T-cell (primary cell): ENCODE measurements around the gene QSER1. TPM values are rescaled to one million over a fixed set of nuclear protein-coding genes. Genes with fewer than 3 reads are reported as not detected.
A peak's percentile ranks its signal among the peaks of the same experiment; 100 is the strongest.

ENCODE experiments used
- ATAC-seq, 4 experiments: fragments of 200-7000 bp in 3 of 4; fragments of 150-1000 bp in 1 of 4; cut with Tn5 transposase; replicated peaks in 1 of 4; 1 replicate in 3 of 4; 2 replicates in 1 of 4; pipeline ENCODE4 v1.10.0; 2021; ENCODE audit warnings: moderate library complexity in 3 of 4, mild to moderate bottlenecking in 2 of 4, moderate number of reproducible peaks in 1 of 4
- CTCF ChIA-PET, 2 donors: fragments of 300-600 bp; sonication (Branson Sonifier 250); formaldehyde crosslinking; loops; one replicate each; lab custom pipeline; 2022; ENCODE audit warnings: antibody characterized with exemption in 2 of 2; lab: Charles Lee
- POLR2A ChIA-PET, 2 donors: fragments of 300-600 bp; sonication (Branson Sonifier 250); formaldehyde crosslinking; loops; one replicate each; lab custom pipeline; 2022; ENCODE audit warnings: antibody characterized with exemption in 2 of 2; lab: Charles Lee
- DNase-seq, 35 experiments: peaks; one replicate each; pipeline versions ENCODE4 v3.0.0 to v3.0.0-alpha.2; 2013 to 2023
- H3K27ac ChIP-seq: one replicate; pipeline ENCODE4 v1.5.1; 2013; ENCODE audit warnings: low read length
- H3K27me3 ChIP-seq, 2 experiments: replicated peaks in 1 of 2; 1 replicate in 1 of 2; 2 replicates in 1 of 2; pipeline versions ENCODE4 v1.6.1 to v1.7.0; 2013; ENCODE audit warnings: low read length in 1 of 2, mixed read lengths in 1 of 2; ENCODE audit not compliant: control insufficient read depth in 2 of 2, insufficient read depth in 2 of 2; ENCODE audit errors: extremely low read depth in 1 of 2
- H3K36me3 ChIP-seq, 2 donors: 1 replicate in 1 of 2; 2 replicates in 1 of 2; pipeline versions ENCODE4 v1.6.1 to v1.7.0; 2013; ENCODE audit warnings: low read length in 1 of 2; ENCODE audit not compliant: control insufficient read depth in 2 of 2, insufficient read depth in 1 of 2; ENCODE audit errors: extremely low read depth in 1 of 2
- H3K4me1 ChIP-seq, 2 experiments: 1 replicate in 1 of 2; 2 replicates in 1 of 2; pipeline versions ENCODE4 v1.6.1 to v1.7.0; 2013; ENCODE audit warnings: low read length in 2 of 2, mixed read lengths in 1 of 2; ENCODE audit not compliant: insufficient read depth in 2 of 2, control insufficient read depth in 1 of 2; ENCODE audit errors: extremely low read depth in 1 of 2
- H3K4me3 ChIP-seq, 2 donors: 1 replicate in 1 of 2; 2 replicates in 1 of 2; pipeline versions ENCODE4 v1.5.1 to v1.7.0; 2013; ENCODE audit warnings: mild to moderate bottlenecking in 2 of 2, low read length in 1 of 2, moderate library complexity in 1 of 2; ENCODE audit not compliant: control insufficient read depth in 1 of 2; ENCODE audit errors: extremely low read depth in 1 of 2
- H3K9me3 ChIP-seq: 2 replicates; pipeline ENCODE4 v1.7.0; 2013
- H3K27ac Mint-ChIP-seq, 2 donors: one replicate each; pipeline ENCODE4 v1.8.0; 2020 to 2021; ENCODE audit warnings: mild to moderate bottlenecking in 2 of 2, mixed read lengths in 2 of 2
- H3K27me3 Mint-ChIP-seq, 2 donors: one replicate each; pipeline ENCODE4 v1.8.0; 2021 to 2022; ENCODE audit warnings: mixed read lengths in 2 of 2
- H3K36me3 Mint-ChIP-seq: one replicate; pipeline ENCODE4 v1.8.0; 2021; ENCODE audit warnings: mixed read lengths
- H3K4me1 Mint-ChIP-seq, 3 donors: one replicate each; pipeline ENCODE4 v1.8.0; 2020 to 2022; ENCODE audit warnings: mixed read lengths in 3 of 3, mild to moderate bottlenecking in 1 of 3
- H3K4me3 Mint-ChIP-seq, 3 donors: one replicate each; pipeline ENCODE4 v1.8.0; 2020 to 2022; ENCODE audit warnings: mild to moderate bottlenecking in 3 of 3, mixed read lengths in 3 of 3, moderate library complexity in 3 of 3
- H3K9me3 Mint-ChIP-seq, 3 donors: one replicate each; pipeline ENCODE4 v1.8.0; 2020 to 2022; ENCODE audit warnings: mixed read lengths in 3 of 3
- WGBS: methylation state at CpG from one replicate; pipeline ENCODE4 v1.1.5; 2013; ENCODE audit warnings: missing lambda C conversion rate; ENCODE audit not compliant: insufficient coverage; 5-methylcytosine and 5-hydroxymethylcytosine counted together
- total RNA-seq, 35 experiments: library from RNA in 6 of 35; stranded (reverse) in 6 of 35; fragments of 120-200 nt in 1 of 35; gene quantifications; one replicate each; pipeline versions ENCODE4 v1.2.1 to v1.2.4 and lab custom pipeline; 2013 to 2026

The QSER1 gene
- total RNA-seq, 5 donors from 2014 or later (not counting 1 experiment from before 2014, with no cell fraction given), result 11.9 to 14.1 (median 13.5) TPM

GRCh38 chr11:33000181-33000580 lies 107.6 kb downstream of the QSER1 start:
- Histone ChIP-seq H3K27me3 (peaks cover 0 to 4% of the 10 kb centered on the region in 2 experiments), H3K9me3 (no peaks in the 10 kb centered on the region), H3K4me1 (peaks cover 2 to 9% of the 10 kb centered on the region in 2 experiments), H3K27ac (no peak overlapping the region), H3K36me3 (no peaks in the 10 kb centered on the region), H3K4me3 (no peak overlapping the region)
- ChIA-PET CTCF (no interaction called here), POLR2A (interaction anchor here in 1 of 2 donors (0.6 kb wide), 1 partner anchor 74 kb away, joined by 3 read pairs; no protein-coding TSS in a partner anchor)
- Mint-ChIP-seq H3K9me3 (peaks cover 0 to 10% (median 6%) of the 10 kb centered on the region in 3 donors), H3K4me3 (no peak overlapping the region), H3K36me3 (no peaks in the 10 kb centered on the region), H3K4me1 (peaks cover 11 to 14% (median 12%) of the 10 kb centered on the region in 3 donors), H3K27ac (no peak overlapping the region), H3K27me3 (peaks cover 0 to 11% of the 10 kb centered on the region in 2 donors)
- DNase-seq (no peak), ATAC-seq (no peak)

DNA sequence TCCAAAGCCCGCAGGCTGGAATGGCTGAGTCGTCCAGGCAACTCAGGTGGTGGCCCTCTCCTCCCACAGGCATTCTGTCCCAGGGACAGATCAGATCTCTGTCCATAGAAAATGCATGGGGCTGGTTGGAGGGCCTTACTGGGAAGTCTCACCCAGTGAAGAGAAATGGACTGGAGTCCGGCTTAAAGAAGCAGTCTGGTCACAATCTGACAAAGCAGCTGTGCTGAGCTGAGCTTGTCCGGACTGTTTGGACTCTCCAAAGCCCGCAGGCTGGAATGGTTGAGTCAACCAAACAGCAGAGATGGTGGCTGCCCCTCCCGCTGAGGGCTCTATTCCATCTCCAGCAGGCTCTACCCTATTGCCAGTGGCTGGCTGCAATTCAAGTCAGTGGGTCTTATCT lies 108.7 kb downstream of the QSER1 start:
- Histone ChIP-seq H3K9me3 (no peaks in the 10 kb centered on the region), H3K27me3 (peaks cover 0 to 4% of the 10 kb centered on the region in 2 experiments), H3K27ac (no peak overlapping the region), H3K4me3 (no peak overlapping the region), H3K4me1 (peaks cover 11 to 19% of the 10 kb centered on the region in 2 experiments), H3K36me3 (no peaks in the 10 kb centered on the region)
- peaks cover 0 to 11% of the 10 kb centered on the region in 2 donors for H3K27me3 Mint-ChIP-seq
- ChIA-PET POLR2A (no interaction called here), CTCF (no interaction called here)
- peaks cover 22 to 25% (median 23%) of the 10 kb centered on the region in 3 donors for H3K4me1 Mint-ChIP-seq
- DNase-seq (no peak), ATAC-seq (no peak)
- peaks cover 0 to 10% (median 6%) of the 10 kb centered on the region in 3 donors for H3K9me3 Mint-ChIP-seq
- H3K27ac Mint-ChIP-seq, result no peak overlapping the region
- no peak overlapping the region for H3K4me3 Mint-ChIP-seq
- no peaks in the 10 kb centered on the region for H3K36me3 Mint-ChIP-seq
- WGBS, result 79% methylated on average over 5 of the region's 6 CpGs

DNA sequence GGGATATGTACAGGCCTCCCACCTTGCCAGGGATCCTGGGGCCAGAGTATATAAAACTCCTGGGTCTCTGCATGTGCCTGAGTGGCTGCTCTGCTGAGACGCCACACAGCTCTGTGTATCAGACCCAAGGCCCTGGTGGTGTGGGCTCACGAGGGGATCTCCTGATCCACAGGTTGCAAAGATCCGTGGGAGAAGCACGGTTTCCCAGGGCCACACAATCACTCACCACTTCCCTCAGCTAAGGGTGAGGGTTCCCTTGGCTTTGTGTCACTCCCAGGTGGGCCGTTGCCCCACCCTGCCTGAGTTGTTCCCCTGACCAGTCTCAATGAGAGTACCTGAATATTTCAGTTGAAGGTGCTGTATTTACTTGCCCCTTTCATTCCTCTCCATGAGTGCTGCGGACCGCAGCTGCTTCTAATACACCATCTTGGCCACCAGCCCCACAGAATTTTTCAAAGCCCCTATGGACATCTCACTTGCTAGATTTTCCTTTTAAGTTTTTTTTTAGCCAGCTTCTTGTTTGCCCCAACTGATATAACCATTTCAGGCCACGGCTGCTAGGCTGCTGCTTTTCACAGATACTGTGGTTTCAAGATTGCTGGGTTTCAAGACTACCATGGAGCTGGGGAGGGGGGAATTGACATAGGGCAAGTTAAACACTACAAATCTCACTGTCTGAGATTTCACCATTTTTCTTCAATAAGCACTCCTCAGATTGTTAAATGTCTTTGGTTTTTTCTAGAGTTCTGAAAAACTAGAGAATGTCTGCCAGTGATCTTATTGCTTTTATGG lies 109.3 kb downstream of the QSER1 start:
- no peaks in the 10 kb centered on the region for H3K9me3 ChIP-seq
- WGBS, result 100% methylated on average over 2 of the region's 8 CpGs
- peaks cover 16 to 19% of the 10 kb centered on the region in 2 experiments for H3K4me1 ChIP-seq
- Mint-ChIP-seq H3K27me3 (peaks cover 0 to 11% of the 10 kb centered on the region in 2 donors), H3K4me3 (no peak overlapping the region), H3K4me1 (peaks cover 27 to 32% (median 28%) of the 10 kb centered on the region in 3 donors), H3K9me3 (peaks cover 4 to 10% (median 6%) of the 10 kb centered on the region in 3 donors), H3K27ac (no peak overlapping the region), H3K36me3 (no peaks in the 10 kb centered on the region)
- ChIA-PET POLR2A (no interaction called here), CTCF (no interaction called here)
- peaks cover 0 to 4% of the 10 kb centered on the region in 2 experiments for H3K27me3 ChIP-seq
- H3K36me3 ChIP-seq, result no peaks in the 10 kb centered on the region
- H3K27ac ChIP-seq, result no peak overlapping the region
- H3K4me3 ChIP-seq, result no peak overlapping the region
- ATAC-seq (no peak), DNase-seq (no peak)

- Histone ChIP-seq H3K4me1 (peaks cover 16 to 19% of the 10 kb centered on the region in 2 experiments), H3K27me3 (peaks cover 0 to 14% of the 10 kb centered on the region in 2 experiments), H3K4me3 (no peak overlapping the region), H3K36me3 (no peaks in the 10 kb centered on the region), H3K27ac (no peak overlapping the region), H3K9me3 (no peaks in the 10 kb centered on the region)
- Mint-ChIP-seq H3K27me3 (peaks cover 0 to 4% of the 10 kb centered on the region in 2 donors), H3K36me3 (no peaks in the 10 kb centered on the region), H3K4me3 (peak overlapping the region; percentile 1 to 55 (median 13)), H3K4me1 (peaks cover 29 to 33% (median 32%) of the 10 kb centered on the region in 3 donors), H3K27ac (peak overlapping the region; percentile 1 to 23), H3K9me3 (peaks cover 0 to 4% (median 0%) of the 10 kb centered on the region in 3 donors)
- DNase-seq, result peak in 19 of 35 experiments; percentile 8 to 64 (median 20)
- ChIA-PET POLR2A (interaction anchor here in 1 of 2 donors (0.5 kb wide), 1 partner anchor 52 kb away, joined by 3 read pairs; no protein-coding TSS in a partner anchor), CTCF (interaction anchor here in 1 of 2 donors (0.9 kb wide), 1 partner anchor 24 kb away, joined by 4 read pairs; no protein-coding TSS in a partner anchor)
- peak; percentile 70 to 97 (median 82) for ATAC-seq
- WGBS, result no CpG with 5 or more reads among the region's 2 CpGs
These were observed 112.6 kb downstream of the QSER1 start for GRCh38 chr11:33005175-33005574.

DNA sequence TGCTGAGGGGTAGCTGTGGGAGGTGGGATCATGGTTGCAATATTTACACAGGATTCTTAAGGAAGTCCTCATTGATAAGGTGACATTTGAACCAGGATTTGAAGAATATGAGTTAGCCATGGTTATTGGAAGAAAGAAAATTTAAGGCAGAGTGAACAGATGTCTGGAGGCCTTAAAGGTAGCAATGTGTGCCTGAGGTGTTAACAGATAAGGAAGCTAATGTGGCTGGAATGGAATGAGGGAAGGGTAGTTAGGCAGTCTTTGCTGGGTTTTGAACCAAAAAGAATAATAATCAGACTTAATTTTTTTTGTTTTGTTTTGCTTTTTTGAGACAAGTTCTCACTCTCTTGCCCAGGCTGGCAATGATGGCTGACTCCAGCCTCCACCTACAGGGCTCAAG lies 113.4 kb downstream of the QSER1 start:
- Histone ChIP-seq H3K9me3 (no peaks in the 10 kb centered on the region), H3K4me3 (no peak overlapping the region), H3K27me3 (peaks cover 0 to 12% of the 10 kb centered on the region in 2 experiments), H3K27ac (no peak overlapping the region), H3K36me3 (no peaks in the 10 kb centered on the region), H3K4me1 (peaks cover 21 to 22% of the 10 kb centered on the region in 2 experiments)
- H3K4me3 Mint-ChIP-seq, result peak overlapping the region in 1 of 3 donors; percentile 55
- ATAC-seq (no peak), DNase-seq (no peak)
- ChIA-PET CTCF (interaction anchor here in 1 of 2 donors (0.6 kb wide), 1 partner anchor 46 kb away, joined by 3 read pairs; no protein-coding TSS in a partner anchor), POLR2A (no interaction called here)
- H3K36me3 Mint-ChIP-seq, result no peaks in the 10 kb centered on the region
- H3K27ac Mint-ChIP-seq, result no peak overlapping the region
- peaks cover 0 to 3% of the 10 kb centered on the region in 2 donors for H3K27me3 Mint-ChIP-seq
- peaks cover 0 to 4% (median 0%) of the 10 kb centered on the region in 3 donors for H3K9me3 Mint-ChIP-seq
- peaks cover 36 to 39% (median 38%) of the 10 kb centered on the region in 3 donors for H3K4me1 Mint-ChIP-seq

GRCh38 chr11:33013755-33014154 lies 121.1 kb downstream of the QSER1 start:
- H3K4me3 ChIP-seq, result no peak overlapping the region
- Mint-ChIP-seq H3K27ac (no peak overlapping the region), H3K27me3 (peaks cover 0 to 23% of the 10 kb centered on the region in 2 donors), H3K36me3 (no peaks in the 10 kb centered on the region), H3K4me3 (no peak overlapping the region), H3K4me1 (peaks cover 34 to 57% (median 54%) of the 10 kb centered on the region in 3 donors), H3K9me3 (no peaks in the 10 kb centered on the region)
- ATAC-seq, result no peak
- DNase-seq, result no peak
- CTCF ChIA-PET, result no interaction called here
- H3K27me3 ChIP-seq, result peaks cover 0 to 22% of the 10 kb centered on the region in 2 experiments
- no peaks in the 10 kb centered on the region for H3K9me3 ChIP-seq
- POLR2A ChIA-PET, result no interaction called here
- WGBS, result no CpG with 5 or more reads among the region's 1 CpG
- H3K4me1 ChIP-seq, result peaks cover 18 to 34% of the 10 kb centered on the region in 2 experiments
- no peak overlapping the region for H3K27ac ChIP-seq
- no peaks in the 10 kb centered on the region for H3K36me3 ChIP-seq
